ENCODE results near the gene GLIS1. TPM values are rescaled to one million over a fixed set of nuclear protein-coding genes. Genes with fewer than 3 reads are reported as not detected.

The GLIS1 gene
- total RNA-seq, 1 donor, result 2.9 TPM

- Histone ChIP-seq H3K4me2 (ENCODE audit: insufficient read depth, low read length) (no peak overlapping the region), H3K9me3 (ENCODE audit: low read depth, low read length) (no peaks in the 10 kb centered on the region), H3K27ac (ENCODE audit: low read depth, low read length) (no peak overlapping the region), H3K36me3 (ENCODE audit: insufficient read depth, low read length) (no peaks in the 10 kb centered on the region), H3K27me3 (ENCODE audit: insufficient read depth, low read length) (no peaks in the 10 kb centered on the region), H2AFZ (ENCODE audit: low read length) (no peak overlapping the region), H3K4me3 (ENCODE audit: insufficient read depth, low read length) (no peak overlapping the region), H4K20me1 (ENCODE audit: insufficient read depth, low read length) (peaks cover 57% of the 10 kb centered on the region), H3K4me1 (ENCODE audit: insufficient read depth, low read length) (peaks cover 14% of the 10 kb centered on the region), H3K79me2 (ENCODE audit: insufficient read depth, low read length) (no peaks in the 10 kb centered on the region)
- DNase-seq (ENCODE audit: insufficient read length, low spot score, missing footprints), result no peak
- TF ChIP-seq, protein P1, sequence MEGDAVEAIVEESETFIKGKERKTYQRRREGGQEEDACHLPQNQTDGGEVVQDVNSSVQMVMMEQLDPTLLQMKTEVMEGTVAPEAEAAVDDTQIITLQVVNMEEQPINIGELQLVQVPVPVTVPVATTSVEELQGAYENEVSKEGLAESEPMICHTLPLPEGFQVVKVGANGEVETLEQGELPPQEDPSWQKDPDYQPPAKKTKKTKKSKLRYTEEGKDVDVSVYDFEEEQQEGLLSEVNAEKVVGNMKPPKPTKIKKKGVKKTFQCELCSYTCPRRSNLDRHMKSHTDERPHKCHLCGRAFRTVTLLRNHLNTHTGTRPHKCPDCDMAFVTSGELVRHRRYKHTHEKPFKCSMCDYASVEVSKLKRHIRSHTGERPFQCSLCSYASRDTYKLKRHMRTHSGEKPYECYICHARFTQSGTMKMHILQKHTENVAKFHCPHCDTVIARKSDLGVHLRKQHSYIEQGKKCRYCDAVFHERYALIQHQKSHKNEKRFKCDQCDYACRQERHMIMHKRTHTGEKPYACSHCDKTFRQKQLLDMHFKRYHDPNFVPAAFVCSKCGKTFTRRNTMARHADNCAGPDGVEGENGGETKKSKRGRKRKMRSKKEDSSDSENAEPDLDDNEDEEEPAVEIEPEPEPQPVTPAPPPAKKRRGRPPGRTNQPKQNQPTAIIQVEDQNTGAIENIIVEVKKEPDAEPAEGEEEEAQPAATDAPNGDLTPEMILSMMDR (IDR thresholded peaks at IDR 0.05; ENCODE audit: extremely low read depth, low read depth, low read length), result no peak
Observed at GRCh38 chr1:53552146-53552861, 186.7 kb downstream of the GLIS1 start.

GRCh38 chr1:53551428-53551995 is 187.5 kb downstream of the GLIS1 start:
- Histone ChIP-seq H3K27ac (ENCODE audit: low read depth, low read length) (no peak overlapping the region), H3K36me3 (ENCODE audit: insufficient read depth, low read length) (no peaks in the 10 kb centered on the region), H3K9me3 (ENCODE audit: low read depth, low read length) (no peaks in the 10 kb centered on the region), H4K20me1 (ENCODE audit: insufficient read depth, low read length) (peaks cover 56% of the 10 kb centered on the region), H3K4me1 (ENCODE audit: insufficient read depth, low read length) (peaks cover 14% of the 10 kb centered on the region), H3K79me2 (ENCODE audit: insufficient read depth, low read length) (no peaks in the 10 kb centered on the region), H3K4me2 (ENCODE audit: insufficient read depth, low read length) (no peak overlapping the region), H2AFZ (ENCODE audit: low read length) (no peak overlapping the region), H3K4me3 (ENCODE audit: insufficient read depth, low read length) (no peak overlapping the region), H3K27me3 (ENCODE audit: insufficient read depth, low read length) (no peaks in the 10 kb centered on the region)
- TF ChIP-seq, protein P1 (IDR thresholded peaks at IDR 0.05; ENCODE audit: extremely low read depth, low read depth, low read length), result no peak
- no peak for DNase-seq (ENCODE audit: insufficient read length, low spot score, missing footprints)

DNA sequence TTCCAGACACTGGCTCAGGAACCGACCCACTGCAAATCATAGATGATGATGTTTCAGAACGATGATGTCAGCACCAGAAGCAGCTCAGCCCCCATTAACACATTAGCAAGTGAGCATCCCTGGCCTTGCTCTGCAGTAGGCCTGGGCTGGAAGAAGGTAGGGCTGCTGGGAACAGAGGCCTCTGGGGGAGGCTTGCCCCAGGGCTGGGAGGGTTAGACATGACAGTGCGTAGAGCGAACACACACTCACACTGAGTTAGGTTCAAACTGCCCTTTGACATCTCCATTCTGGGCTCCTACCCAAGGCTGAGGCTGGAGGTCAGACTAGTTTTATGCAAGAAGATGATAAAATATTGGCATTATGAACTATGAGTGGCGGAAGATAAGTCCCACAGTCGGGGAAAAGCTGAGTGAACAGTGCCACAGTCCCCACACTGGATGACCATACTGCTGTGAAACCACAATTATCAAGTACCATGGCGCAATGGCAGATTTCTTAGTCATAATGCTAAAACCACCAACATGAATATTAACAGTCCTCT is 188.7 kb downstream of the GLIS1 start:
- no peaks in the 10 kb centered on the region for H3K9me3 ChIP-seq (ENCODE audit: low read depth, low read length)
- no peaks in the 10 kb centered on the region for H3K27me3 ChIP-seq (ENCODE audit: insufficient read depth, low read length)
- H3K4me1 ChIP-seq (ENCODE audit: insufficient read depth, low read length), result peaks cover 14% of the 10 kb centered on the region
- peak overlapping the region; percentile 11 for H3K4me2 ChIP-seq (ENCODE audit: insufficient read depth, low read length)
- no peak overlapping the region for H2AFZ ChIP-seq (ENCODE audit: low read length)
- no peak overlapping the region for H3K4me3 ChIP-seq (ENCODE audit: insufficient read depth, low read length)
- TF ChIP-seq, protein P1 (IDR thresholded peaks at IDR 0.05; ENCODE audit: extremely low read depth, low read depth, low read length), result no peak
- peaks cover 52% of the 10 kb centered on the region for H4K20me1 ChIP-seq (ENCODE audit: insufficient read depth, low read length)
- peak overlapping the region; percentile 62 for H3K27ac ChIP-seq (ENCODE audit: low read depth, low read length)
- no peaks in the 10 kb centered on the region for H3K36me3 ChIP-seq (ENCODE audit: insufficient read depth, low read length)
- DNase-seq (ENCODE audit: insufficient read length, low spot score, missing footprints), result peak; percentile 93
- no peaks in the 10 kb centered on the region for H3K79me2 ChIP-seq (ENCODE audit: insufficient read depth, low read length)

DNA sequence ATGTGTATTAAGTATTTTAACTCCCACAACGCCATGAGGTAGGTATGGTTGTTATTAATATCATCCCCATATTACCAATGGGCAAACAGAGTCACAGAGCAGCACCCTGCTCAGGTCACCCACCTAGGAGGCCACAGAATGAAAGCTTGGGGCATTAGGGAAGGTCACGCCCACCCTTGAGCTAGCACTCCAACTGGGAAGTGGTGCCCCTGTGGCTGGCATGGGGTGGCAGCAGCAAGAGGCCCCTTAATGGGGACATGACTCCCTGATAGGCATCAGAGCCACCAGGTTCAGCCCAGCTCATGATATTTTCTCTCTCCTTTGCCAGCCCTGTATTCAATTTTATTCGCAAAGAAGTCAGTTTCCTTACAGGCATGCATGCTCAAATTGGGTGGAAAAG is 189.2 kb downstream of the GLIS1 start:
- Histone ChIP-seq H3K27ac (ENCODE audit: low read depth, low read length) (peak overlapping the region; percentile 62), H3K79me2 (ENCODE audit: insufficient read depth, low read length) (no peaks in the 10 kb centered on the region), H4K20me1 (ENCODE audit: insufficient read depth, low read length) (peaks cover 50% of the 10 kb centered on the region), H3K4me3 (ENCODE audit: insufficient read depth, low read length) (no peak overlapping the region), H3K4me1 (ENCODE audit: insufficient read depth, low read length) (peaks cover 14% of the 10 kb centered on the region), H3K27me3 (ENCODE audit: insufficient read depth, low read length) (no peaks in the 10 kb centered on the region), H2AFZ (ENCODE audit: low read length) (no peak overlapping the region), H3K4me2 (ENCODE audit: insufficient read depth, low read length) (peak overlapping the region; percentile 4), H3K9me3 (ENCODE audit: low read depth, low read length) (no peaks in the 10 kb centered on the region), H3K36me3 (ENCODE audit: insufficient read depth, low read length) (no peaks in the 10 kb centered on the region)
- TF ChIP-seq, protein P1 (IDR thresholded peaks at IDR 0.05; ENCODE audit: extremely low read depth, low read depth, low read length), result no peak
- no peak for DNase-seq (ENCODE audit: insufficient read length, low spot score, missing footprints)

Measured in osteoblast (primary cell).